COLO829 (cell line): ENCODE measurements around the gene PRR29.
"Not testable (repeated sequence)": the region's sequence is repeated elsewhere in the genome, so short reads cannot be mapped to it uniquely, and the experiment has no call there.

Source experiments
- DNase-seq: peaks from one replicate; pipeline ENCODE4 v3.0.0; 2012; ENCODE audit warnings: low spot score

PRR29 gene

DNA sequence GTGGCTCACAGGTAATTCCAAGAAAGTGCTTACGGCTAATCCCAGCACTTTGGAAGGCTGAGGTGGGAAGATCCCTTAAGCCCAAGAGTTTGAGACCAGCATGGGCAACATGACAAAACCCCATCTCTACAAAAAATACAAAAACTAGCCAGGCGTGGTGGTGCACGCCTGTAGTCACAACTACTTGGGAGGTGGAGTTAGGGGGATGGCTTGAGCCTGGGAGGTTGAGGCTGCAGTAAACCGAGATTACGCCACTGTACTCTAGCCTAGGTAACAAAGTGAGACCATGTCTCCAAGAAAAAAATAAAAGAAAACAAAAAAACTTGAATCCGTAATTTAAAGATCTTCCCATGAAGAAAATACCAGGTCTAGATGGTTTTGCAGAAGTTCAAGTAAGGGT is 17.3 kb downstream of the PRR29 start:
- no peak for DNase-seq

- no peak for DNase-seq
Measured at GRCh38 chr17:64016231-64016784, 18.2 kb downstream of the PRR29 start.

DNA sequence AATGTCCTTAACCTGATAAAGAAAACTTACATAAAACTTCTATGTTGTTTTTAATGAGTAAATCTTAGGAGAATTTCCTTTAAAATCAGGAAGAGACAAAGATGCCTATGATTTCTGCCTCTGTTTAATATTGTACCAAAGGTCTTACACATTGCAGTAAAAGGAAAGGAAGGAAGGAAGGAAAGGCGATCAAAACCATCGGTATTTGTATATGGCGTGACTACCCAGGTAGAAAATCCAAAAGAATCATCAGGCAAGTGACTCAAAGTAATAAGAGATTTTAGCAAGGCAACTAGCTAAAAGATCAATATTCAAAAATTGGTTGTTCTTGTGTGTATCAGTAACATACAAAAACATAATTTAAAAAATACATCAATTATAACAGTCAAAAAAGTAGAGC is 18.8 kb downstream of the PRR29 start:
- DNase-seq = no peak

- no peak for DNase-seq
Measured at GRCh38 chr17:64017381-64017980, 19.3 kb downstream of the PRR29 start.

GRCh38 chr17:64019551-64019961 is 21.4 kb downstream of the PRR29 start:
- not testable (repeated sequence) for DNase-seq

DNA sequence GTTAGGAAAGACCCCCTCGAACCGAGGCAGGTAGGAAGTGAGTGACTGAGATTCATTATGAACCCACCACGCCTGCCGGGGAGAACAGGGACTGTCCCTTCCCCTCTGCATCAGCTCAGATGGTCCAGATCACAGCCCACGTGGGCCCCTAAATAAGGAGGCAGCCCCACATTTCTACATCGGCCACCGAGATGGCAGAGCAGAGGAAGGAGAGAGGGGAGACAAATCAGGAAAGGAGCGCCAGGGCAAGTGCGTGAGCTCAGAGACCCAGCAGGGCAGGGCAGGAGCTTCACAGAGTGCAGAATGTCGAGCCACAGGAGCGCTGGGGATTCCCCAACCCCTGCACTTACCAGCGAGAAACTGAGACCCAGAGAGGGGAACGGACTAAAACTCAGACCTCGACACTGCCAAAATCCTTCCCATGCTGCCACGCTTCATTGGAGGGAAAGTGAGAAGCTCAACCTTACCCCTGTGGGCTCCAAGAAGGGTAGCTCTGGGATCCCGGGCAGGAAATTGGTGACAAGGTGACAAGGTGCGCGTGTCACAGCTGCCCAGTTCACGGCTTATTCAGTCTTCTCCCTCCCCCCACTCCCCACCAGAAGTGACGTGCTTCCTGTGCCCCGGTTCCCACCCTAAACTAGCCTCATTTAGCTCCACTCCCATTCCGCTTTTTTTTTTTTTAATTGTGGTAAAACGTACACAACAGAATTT is 22.1 kb downstream of the PRR29 start, which contains the start of gene ICAM2:
TSS of gene ICAM2 (minus strand) at position 578 of the 711 bp plus-strand sequence. CDS start 13,942 bp downstream, outside the sequence.
- DNase-seq = no peak

- DNase-seq = no peak
Measured at GRCh38 chr17:64022611-64023063, 24.5 kb downstream of the PRR29 start.

GRCh38 chr17:64024215-64024654 is 26.1 kb downstream of the PRR29 start:
- no peak for DNase-seq

DNA sequence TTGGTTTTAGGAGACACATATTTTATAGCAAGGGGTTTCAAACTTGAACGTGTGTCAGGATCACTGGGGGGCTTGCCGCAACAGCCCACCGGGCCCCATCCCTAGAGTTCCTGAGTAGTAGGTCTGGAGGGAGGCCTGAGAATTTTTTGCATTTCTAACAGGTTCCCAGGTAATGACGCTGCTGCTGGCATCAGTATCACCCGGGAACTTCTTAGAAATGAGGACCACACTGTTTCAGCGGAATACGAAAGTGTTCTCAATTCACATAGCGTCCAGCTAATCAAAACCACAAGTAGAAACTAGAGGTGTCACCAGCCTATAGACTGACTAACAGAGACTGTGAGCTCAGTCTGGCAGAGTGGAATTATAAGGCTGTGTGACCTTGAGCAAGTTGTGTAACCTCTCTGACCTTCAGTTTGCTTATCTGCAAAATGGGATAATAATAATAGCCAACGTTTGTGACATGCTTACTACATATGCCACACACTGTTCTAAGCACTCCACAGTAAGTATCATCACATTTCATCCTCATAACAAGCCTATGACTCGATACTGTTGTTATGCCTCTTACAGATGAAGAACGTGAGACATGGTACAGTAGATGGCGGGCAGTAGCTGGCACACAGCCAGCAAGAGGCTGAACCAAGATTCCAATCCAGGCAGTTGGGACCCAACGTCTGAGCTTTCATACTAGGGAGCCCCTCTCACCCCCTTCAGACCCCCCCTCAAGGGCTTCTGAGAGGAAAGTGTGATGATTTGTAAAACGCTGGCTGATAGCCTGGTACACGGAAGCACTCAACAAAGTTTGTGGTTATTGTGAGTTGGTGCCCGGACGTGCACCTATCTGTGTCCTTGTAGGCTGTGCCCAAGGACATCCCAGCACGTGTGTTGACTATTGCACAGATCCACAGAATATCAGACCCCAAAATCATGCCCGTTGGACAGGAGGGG is 26.9 kb downstream of the PRR29 start:
- DNase-seq = no peak

GRCh38 chr17:64025732-64026294 is 27.7 kb downstream of the PRR29 start:
- peak; percentile 56 for DNase-seq

GRCh38 chr17:64028874-64029464 is 30.8 kb downstream of the PRR29 start:
- no peak for DNase-seq

- DNase-seq = no peak
Measured at GRCh38 chr17:64032081-64032480, 33.9 kb downstream of the PRR29 start.

GRCh38 chr17:64036198-64036922 is 38.2 kb downstream of the PRR29 start:
- no peak for DNase-seq

GRCh38 chr17:64037180-64037579 is 39.0 kb downstream of the PRR29 start:
- DNase-seq = no peak

GRCh38 chr17:64037802-64038201 is 39.7 kb downstream of the PRR29 start:
- DNase-seq = no peak

DNA sequence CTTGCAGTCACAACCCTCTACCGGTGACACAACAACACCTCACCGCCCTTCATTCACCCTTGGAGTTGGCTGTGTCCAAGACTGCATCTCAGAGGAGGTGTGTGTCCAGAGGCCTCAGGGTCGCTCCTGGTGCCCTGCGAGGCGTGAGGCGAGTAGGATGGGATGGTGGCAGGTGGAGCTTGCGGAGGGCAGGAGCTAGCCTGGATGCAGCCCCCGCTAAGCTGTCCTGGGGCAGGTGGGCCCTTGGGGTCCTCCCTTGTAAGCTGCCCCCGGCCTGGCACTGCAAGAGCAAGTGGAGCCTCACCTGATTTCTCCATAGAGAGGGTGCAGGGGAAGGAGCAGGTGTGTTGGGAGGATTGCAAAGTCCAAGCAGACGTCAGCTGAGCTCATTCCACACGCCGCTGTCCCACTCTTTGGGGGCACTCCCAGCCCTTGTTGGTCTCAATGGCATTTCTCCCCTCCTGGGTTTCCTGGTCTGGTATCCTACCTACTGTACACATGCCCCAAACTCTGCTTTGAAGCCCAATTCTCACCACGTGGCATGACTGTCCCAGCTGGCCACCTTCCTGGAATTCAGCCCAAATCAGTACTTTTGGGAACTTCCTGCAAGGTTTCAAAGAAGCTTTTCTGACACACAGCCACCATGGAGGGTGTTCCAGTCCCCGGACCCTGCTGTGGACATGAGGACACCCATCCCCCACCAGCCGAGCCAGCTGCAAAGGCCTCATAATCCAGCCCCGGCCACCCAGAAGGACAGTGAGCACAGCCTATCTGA is 40.4 kb downstream of the PRR29 start:
- no peak for DNase-seq

DNA sequence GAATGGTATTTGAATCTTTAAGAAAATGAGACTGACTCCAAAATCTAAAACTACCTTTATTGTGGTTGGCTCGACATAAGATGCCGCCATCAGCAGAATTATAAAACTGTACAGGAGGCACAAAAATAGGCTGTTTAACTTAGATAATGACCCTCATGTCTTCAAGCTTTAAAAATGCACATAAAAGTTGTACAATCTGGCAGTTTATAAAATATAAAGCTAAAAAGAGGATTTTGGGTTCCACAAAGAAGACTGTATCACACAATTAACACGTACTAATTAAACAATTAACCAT is 40.9 kb downstream of the PRR29 start:
- no peak for DNase-seq

DNA sequence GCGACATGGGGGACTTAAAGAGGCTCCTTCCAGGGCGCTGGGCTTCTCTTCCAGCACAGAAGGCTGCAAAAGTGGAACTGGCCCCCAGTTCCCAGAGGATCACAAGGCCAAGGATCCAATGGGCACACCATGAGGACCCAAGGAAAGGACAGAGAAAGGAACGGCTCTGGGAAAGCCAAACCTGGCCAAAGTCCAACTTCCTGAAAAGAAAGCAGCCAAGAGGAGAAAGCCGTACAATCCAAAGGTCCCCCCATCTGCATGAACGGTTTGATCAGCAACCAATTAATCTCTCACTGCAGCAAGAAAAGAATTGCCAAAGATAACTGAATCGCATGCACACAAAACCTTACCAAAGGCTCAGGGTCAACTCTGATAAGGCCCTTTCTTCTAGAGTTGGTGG is 42.1 kb downstream of the PRR29 start:
- DNase-seq = no peak

DNA sequence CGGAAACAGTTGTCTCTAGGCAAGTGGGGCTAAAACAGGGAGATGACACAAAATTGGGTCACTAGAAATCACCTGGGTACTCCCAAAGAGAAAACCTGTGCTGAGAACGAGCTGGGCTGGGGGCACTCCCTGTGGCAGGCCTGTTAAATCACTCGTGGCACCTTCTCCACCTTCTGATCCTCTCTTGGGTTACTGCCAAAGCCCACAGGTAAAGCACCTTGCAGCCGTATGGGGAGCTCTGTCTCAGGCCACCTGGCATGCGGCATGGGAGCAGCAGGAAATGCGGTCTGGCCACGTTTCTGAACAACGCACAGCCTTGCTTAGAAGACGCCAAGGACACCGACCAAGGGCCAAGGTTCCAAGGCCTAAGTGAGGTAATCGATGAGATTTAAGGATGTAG is 43.8 kb downstream of the PRR29 start:
- no peak for DNase-seq
